GM18502 (cell line): ENCODE measurements around the gene GP1BA.
"Not testable (repeated sequence)": the region's sequence is repeated elsewhere in the genome, so short reads cannot be mapped to it uniquely, and the experiment has no call there.

Experiments
- ATAC-seq: cut with Tn5 transposase; IDR thresholded peaks from one replicate; pipeline ENCODE4 v1.9.1; 2021; ENCODE audit warnings: mild to moderate bottlenecking; ENCODE audit not compliant: unreplicated experiment, poor library complexity

The GP1BA gene

DNA sequence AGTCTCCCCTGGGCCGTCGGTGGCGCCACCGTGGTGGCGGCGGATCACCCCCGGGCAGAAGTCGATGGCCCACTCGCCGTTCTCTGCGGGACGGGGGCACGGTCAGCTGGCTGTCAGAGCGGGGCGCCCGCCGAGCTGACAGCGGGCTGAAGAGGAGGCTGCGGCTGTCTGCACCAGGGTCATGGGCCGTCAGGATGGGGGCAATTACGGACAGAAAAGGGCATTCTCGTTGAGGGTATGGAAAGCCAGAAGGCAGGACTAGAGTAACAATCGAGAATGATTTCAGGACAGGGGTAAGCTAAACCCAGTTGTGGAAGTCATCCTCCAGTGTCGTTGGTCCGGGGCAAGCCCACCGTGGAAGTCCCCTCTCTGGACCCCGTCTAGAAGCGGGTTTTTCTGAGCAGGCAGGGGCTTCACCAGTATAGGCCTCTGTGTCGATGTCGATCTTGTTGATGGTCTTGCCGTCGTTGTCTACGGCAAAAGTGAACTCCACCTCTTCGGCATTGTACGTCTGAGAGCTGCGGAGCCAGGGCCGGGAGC lies 30.9 kb upstream of the GP1BA start:
- ATAC-seq, result no peak

DNA sequence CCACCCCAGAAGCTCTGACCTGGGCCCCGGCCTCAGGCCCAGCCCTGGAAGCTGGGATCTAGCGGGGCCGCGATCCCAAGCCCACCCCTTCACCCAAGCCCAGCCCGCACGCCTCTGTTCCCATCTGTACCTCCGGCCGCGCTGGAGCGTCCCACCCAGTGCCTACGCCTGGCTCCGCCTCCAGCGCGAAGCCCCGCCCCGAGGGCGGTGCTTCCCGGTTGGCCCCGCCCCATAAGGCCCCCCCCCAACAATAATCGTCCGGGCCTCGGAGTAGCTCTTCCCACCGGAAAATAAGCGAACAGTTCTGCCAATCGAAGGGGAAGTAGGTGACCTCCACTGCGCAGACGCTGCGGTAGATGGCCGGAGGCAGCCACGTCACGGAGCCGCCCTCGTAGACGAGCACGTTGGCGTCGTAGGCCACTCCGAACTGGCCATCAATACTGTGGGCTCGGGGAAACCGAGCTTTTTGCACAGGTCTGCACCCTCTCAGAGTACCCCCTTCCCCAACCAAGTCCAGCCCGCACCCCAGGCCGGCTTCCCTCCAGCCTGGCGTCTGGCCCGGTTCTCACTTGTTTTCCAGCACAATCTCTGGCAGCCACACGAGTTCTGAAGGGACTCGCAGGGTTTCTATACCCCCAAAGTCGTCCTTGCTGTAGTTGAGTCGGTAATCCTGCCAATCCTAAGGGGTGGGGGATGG lies 30.3 kb upstream of the GP1BA start:
- ATAC-seq, result no peak

DNA sequence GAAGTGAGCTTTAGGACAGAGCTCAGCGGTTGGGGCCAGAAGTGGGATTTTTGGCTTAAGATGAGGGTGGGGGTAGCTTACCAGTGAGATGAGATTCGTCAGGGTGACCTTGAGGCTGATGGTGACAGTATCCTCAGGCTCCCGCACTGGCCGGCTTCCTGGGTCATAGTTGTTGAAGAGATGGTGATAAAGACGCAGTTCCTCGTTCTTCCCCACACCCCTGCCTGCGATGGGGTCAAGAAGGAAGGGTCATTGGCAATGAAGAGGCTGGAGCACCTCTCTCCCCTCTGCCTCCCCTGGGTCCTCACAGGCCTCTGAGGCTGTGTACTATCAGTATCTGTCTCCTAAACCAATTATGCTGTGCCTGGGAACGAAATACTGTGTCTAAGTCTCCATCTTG lies 29.5 kb upstream of the GP1BA start:
- no peak for ATAC-seq

DNA sequence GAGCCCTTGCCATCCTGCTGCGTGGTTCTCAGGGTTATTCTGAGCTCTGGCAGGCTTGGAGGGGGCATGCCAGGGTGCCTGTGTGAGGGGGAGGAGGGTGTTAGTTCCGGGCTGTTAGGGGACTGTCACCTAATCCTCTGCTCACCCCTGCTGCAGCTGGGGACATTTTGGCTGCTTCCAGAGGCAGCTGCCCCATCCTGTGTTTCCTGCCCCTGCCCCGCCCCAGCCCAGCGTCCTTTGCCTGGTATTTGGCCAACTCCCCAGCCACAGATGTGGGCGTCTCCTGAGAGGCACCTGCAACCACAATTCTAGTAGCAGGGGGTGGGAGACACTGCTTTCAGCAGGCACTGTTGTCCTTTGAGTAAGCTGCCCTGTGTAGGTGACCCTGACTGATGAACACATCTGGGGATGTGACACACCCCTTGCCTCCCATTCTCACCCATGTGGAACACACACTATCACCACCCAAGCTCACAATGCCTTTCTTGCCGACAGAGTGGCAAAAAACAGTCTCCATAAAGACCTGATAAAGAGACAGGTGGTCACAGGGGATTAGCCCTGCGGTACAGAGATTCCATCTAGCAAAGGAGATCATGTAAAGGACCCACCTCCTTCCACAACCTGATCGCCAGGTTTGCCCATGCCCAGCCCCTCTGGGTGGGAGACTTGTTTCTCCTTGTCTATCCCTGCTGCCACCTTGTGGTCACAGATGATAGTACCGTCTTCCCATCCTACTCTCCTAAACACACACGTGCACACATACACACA lies 28.8 kb upstream of the GP1BA start, which contains the start of gene CHRNE:
Gene CHRNE, minus strand, starts transcription at position 48 of the 768 bp plus-strand sequence. Its CDS starts 35 bp downstream, at position 13.
- ATAC-seq, result no peak

DNA sequence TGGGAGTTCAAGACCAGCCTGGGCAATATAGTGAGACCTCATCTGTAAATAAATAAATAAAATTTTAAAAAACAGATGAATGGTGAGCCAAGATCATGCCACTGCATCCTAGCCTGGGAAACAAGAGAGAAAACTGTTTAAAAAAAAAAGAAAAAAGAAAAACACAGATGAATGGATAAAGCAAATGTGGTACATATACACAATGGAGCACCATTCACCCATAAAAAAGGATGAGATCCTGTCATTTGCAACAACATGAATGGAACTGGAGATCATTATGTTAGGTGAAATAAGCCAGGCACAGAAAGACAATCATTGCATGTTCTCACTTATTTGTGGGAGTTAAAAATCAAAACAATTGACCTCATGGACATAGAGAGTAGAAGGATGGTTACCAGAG lies 25.4 kb upstream of the GP1BA start:
- ATAC-seq, result not testable (repeated sequence)

DNA sequence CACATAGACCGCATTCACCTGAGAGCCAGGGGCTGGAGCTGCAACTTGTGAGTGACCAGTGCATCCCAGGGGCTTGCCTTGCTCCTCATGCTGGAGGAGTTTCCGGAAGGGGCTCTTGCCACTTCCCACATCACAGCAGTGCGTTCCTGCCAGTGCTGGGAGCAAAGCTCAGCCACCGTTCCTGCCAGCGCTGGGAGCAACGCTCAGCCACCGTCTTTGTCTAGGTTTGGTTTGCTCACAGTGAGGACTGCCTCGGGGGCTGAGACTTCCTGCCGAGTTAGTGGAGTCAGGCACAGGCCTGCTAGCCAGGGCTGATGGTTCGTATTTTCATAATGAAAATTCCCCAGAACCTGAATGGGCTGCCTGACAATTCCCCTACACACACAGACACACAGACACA lies 23.8 kb upstream of the GP1BA start:
- ATAC-seq, result no peak

DNA sequence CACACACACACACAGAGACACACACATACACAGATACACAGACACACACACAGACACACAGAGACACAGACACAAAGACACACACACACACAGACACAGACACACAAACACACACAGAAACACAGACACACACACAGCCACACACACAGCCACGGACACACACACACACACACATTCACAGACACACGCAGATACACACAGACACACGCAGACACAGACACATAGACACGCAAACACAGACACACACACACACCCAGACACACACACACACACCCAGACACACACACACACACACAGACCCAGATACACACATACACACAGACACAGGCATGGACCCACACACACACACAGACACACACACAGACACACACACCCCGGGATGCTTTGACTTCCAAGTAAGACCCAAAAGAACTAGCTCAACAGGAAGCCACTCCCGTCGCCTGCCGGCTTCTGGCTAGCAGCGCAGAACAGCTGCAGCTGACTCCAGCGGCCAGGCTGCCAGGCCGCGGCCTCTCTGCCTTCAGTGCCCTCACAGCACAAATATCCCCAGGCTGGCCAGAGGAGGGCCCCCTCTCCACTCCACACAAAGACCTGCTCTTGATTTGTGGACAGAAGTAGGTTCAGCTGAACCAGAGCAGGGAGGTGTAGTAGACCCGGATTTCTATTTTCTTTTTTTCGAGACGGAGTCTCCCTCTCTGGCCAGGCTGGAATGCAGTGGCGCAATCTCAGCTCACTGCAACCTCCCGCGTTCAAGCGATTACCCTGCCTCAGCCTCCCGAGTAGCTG lies 23.2 kb upstream of the GP1BA start:
- ATAC-seq, result no peak

DNA sequence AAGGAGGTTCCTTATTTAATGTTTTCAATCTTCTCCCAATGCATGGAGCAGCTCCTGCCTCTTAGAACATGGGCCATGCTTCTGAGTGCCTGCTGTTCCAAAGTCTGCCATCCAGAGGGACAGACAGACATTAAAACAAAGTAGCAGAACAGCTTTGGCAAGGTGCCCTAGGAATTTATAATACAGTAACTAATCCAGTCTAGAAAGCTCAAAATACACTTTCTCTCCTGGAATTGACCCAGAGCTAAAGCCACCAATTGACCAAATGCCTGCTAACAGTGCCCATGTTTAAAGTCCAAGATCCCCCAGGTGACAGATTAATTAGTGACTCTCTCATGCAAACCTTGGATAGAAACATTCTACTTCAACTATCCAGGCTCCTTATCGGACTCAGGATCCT lies 18.1 kb upstream of the GP1BA start:
- no peak for ATAC-seq

DNA sequence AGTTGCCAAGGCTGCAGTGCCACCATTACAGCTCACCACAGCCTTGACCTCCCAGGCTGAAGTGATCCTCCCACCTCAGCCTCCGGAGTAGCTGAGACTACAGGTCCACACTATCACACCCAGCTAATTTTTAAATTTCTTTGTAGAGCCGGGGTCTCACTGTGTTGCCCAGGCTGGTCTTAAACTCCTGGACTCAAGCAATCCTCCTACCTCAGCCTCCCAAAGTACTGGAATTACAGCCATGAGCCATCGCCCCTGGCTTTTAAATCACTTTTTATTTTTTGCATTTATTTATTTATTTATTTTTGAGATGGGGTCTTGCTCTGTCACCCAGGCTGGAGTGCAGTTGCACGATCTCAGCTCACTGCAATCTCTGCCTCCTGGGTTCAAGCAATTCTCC lies 17.5 kb upstream of the GP1BA start:
- ATAC-seq, result not testable (repeated sequence)

DNA sequence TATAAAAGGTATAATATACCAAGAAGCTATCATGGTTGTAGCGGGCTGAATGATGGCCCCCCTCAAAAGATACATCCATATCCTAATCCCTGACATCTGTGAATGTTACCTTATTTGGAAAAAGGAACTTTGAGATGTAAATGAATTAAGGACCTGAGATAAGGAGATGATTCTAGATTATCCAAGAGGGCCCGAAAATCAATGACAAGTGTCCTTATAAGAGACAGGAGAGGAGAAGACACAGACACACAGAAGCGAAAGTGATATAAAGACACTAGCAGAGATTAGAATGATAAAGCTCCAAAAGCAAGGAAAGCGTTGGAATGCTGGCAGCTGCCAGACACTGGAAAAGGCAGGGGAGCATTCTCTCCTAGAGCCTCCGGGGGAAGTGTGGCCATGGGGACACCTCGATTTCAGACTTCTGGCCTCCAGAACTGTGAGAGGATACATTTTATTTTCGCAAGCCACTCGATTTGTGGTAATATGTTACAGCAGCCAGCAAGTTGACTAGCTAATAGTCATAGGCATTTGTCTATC lies 12.5 kb upstream of the GP1BA start:
- no peak for ATAC-seq

DNA sequence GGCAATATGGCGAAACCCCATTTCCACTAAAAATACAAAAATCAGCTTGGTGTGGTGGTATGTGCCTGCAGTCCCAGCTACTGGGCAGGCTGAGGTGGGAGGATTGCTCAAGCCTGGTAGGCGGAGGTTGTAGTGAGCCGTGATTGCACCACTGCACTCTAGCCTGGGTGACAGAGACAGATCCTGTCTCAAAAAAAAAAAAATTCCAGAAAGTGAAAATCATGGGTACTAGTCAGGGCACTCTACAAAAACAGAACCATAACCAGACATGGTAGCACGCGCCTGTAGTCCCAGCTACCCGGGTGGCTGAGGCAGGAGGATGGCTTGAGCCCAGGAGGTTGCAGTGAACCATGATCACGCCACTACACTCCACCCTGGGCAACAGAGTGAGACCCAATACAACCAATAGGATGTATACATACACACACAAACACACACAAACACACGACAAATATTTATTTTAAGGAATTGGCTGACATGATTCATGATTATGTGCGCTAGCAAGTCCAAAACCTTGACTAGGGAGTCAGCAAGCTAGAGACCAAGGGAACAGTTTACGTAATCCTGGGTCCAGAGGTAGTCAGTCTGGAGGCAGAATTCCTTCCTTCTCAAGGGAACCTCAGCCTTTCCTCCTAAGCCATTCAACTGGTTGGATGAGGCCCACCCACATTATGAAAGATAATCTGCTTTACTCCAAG lies 11.6 kb upstream of the GP1BA start:
- no peak for ATAC-seq

DNA sequence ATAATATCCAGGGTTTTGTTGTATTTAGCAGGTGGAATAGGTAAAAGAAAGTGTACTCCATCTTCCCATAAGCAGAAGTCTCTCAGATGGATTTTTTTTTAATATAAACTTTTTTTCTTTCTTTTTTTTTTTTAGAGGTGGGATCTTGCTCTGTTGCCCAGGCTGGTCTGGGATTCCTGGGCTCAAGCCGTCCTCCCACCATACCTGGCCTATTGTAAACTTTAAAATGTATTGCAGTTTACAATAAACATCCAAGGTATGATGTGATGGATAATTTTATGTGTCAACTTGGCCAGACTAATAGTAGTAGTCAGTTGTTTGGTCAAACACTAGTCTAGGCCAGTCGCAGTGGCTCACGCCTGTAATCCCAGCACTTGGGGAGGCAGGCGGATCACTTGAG lies 10.8 kb upstream of the GP1BA start:
- no peak for ATAC-seq

DNA sequence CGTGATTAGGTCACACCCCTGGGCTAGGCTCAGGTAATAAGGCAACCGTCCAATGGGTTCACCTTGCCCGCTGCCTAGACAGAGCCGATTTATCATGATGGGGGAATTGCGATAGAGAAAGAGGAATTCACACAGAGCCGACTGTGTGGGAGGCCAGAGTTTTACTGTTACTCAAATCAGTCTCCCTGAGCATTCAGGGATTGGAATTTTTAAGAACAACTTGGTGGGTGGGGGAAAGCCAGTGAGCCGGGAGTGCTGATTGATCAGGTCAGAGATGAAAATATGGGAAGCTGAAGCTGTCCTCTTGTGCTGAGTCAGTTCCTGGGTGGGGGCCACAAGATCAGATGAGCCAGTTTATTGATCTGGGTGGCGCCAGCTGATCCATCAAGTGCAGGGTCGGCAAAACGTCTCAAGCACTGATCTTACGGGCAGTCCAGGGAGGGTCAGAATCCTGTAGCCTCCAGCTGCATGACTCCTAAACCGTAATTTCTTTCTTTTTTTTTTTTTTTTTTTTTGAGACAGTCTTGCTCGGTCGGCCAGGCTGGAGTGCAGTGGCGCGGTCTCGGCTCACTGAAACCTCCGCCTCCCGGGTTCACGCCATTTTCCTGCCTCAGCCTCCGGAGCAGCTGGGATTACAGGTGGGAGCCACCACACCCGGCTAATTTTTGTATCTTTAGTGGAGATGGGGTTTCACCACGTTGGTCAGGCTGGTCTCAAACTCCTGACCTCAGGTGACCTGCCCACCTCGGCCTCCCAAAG lies 5.3 kb upstream of the GP1BA start:
- not testable (repeated sequence) for ATAC-seq

DNA sequence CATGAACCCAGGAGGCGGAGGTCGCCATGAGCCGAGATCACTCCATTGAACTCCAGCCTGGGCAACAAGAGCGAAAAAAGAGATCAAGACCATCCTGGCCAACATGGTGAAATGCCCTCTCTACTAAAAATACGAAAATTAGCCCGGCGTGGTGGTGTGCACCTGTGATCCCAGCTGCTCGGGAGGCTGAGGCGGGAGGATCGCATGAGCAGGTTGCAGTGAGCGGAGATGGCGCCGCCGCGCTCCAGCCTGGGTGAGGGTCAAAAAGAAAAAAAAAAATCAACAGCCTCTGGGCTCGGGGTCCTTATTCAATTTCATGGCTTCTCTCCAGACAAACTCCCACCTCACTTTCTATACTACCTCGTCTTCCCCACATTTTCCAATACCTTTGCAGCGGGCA lies 3.2 kb upstream of the GP1BA start:
- ATAC-seq, result no peak

DNA sequence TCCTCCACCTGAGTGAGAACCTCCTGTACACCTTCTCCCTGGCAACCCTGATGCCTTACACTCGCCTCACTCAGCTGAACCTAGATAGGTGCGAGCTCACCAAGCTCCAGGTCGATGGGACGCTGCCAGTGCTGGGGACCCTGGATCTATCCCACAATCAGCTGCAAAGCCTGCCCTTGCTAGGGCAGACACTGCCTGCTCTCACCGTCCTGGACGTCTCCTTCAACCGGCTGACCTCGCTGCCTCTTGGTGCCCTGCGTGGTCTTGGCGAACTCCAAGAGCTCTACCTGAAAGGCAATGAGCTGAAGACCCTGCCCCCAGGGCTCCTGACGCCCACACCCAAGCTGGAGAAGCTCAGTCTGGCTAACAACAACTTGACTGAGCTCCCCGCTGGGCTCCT lies 679 bp downstream of the GP1BA start:
- ATAC-seq, result no peak

DNA sequence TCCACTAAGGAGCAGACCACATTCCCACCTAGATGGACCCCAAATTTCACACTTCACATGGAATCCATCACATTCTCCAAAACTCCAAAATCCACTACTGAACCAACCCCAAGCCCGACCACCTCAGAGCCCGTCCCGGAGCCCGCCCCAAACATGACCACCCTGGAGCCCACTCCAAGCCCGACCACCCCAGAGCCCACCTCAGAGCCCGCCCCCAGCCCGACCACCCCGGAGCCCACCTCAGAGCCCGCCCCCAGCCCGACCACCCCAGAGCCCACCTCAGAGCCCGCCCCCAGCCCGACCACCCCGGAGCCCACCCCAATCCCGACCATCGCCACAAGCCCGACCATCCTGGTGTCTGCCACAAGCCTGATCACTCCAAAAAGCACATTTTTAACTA lies 1.6 kb downstream of the GP1BA start:
- no peak for ATAC-seq

DNA sequence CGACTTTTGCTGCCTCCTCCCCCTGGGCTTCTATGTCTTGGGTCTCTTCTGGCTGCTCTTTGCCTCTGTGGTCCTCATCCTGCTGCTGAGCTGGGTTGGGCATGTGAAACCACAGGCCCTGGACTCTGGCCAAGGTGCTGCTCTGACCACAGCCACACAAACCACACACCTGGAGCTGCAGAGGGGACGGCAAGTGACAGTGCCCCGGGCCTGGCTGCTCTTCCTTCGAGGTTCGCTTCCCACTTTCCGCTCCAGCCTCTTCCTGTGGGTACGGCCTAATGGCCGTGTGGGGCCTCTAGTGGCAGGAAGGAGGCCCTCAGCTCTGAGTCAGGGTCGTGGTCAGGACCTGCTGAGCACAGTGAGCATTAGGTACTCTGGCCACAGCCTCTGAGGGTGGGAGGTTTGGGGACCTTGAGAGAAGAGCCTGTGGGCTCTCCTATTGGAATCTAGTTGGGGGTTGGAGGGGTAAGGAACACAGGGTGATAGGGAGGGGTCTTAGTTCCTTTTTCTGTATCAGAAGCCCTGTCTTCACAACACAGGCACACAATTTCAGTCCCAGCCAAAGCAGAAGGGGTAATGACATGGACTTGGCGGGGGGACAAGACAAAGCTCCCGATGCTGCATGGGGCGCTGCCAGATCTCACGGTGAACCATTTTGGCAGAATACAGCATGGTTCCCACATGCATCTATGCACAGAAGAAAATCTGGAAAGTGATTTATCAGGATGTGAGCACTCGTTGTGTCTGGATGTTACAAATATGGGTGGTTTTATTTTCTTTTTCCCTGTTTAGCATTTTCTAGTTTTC lies 2.3 kb downstream of the GP1BA start:
- ATAC-seq, result no peak

DNA sequence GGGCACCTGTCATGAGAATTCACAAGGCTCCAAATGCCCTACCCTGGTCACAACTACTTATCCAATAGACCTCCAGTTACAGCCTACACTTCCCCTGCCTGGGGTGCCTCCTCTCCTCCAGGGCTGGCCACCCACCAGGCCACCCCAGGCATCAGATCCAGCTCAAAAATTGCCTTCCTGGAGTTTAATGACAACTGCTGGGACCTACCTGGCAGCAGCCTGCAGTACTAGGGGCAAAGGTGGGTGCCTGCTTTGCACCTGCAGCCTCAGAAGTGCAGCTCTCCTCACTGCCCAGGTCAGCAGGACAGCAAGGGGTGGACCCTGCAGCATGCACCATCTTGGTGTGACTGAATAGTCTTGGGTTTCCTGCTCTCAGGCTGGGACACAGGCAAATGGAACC lies 3.6 kb downstream of the GP1BA start:
- no peak for ATAC-seq

DNA sequence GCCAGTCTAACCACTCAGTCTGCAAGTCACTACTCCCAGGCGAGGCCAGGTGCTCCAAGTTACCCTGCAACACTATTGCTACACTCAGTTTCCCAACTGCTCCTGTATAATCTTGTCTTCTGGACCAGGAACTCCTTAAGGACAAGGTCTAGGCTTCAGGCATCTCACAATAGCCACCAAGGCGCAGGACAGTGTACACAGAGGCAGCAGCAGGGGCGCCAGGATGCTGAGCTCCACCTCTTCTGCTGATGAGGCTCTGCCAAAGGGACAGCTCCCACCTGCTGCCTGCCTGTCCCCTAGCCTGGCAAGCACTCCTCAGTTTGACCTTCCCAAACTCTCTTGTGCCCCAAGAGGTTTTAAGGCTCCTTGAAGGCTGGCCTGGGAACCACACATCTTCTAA lies 4.4 kb downstream of the GP1BA start:
- ATAC-seq, result no peak
